K562 (cell line): Measurements from ENCODE around the gene PPP3CA. TPM values are rescaled to one million over a fixed set of nuclear protein-coding genes. Genes with fewer than 3 reads are reported as not detected.

Experiments used
- ATAC-seq: fragments of 200-7000 bp; cut with Tn5 transposase; 3 replicates; pipeline ENCODE4 v1.9.1; 2020; ENCODE audit warnings: moderate library complexity
- BruUV-seq: library from RNA; stranded (reverse); fragments of 400-500 nt; replicated peaks from 2 replicates; lab custom pipeline; 2021; lab: Mats Ljungman, UMichigan
- CTCF ChIA-PET: fragments of 300-600 bp; formaldehyde crosslinking; extraction: SDS; loops from one replicate; lab custom pipeline; 2021; ENCODE audit warnings: low intra/inter-chr PET ratio; lab: Yijun Ruan, JAX
- POLR2A ChIA-PET: fragments of 300-600, 350-650 bp; sonication (Branson Sonifier 250); formaldehyde crosslinking; extraction: SDS; loops from one replicate; lab custom pipeline; 2021; ENCODE audit warnings: antibody characterized with exemption, inconsistent platforms; lab: Yijun Ruan, JAX
- DNase-seq, 4 experiments: peaks; one replicate each; pipeline versions ENCODE4 v3.0.0 to v3.0.0-alpha.2; 2011 to 2018; ENCODE audit warnings: low spot score in 3 of 4, mixed read lengths in 3 of 4; ENCODE audit errors: extremely low read depth in 1 of 4
- FAIRE-seq: peaks from 2 replicates; lab custom pipeline; 2011; peaks lifted over from hg19 to GRCh38; lab: Jason Lieb, UNC
- H2AFZ ChIP-seq: 2 replicates; pipeline ENCODE4 v1.6.0; 2011; ENCODE audit warnings: low read depth, low read length, control low read depth, inconsistent platforms
- H3K27ac ChIP-seq: fragments of 200-600 bp; 3 replicates; pipeline ENCODE4 v1.8.0; 2011; ENCODE audit warnings: low read depth, mild to moderate bottlenecking, control low read depth, inconsistent platforms, low read length, moderate library complexity, mixed read lengths; ENCODE audit errors: extremely low read depth
- H3K27me3 ChIP-seq, 2 experiments: fragments of 300-600 bp in 1 of 2; 2 replicates in 1 of 2; 3 replicates in 1 of 2; pipeline versions ENCODE4 v1.6.0 to v1.8.0; 2011; ENCODE audit warnings: inconsistent platforms in 2 of 2, low read length in 2 of 2, mild to moderate bottlenecking in 1 of 2, mixed read lengths in 1 of 2, moderate library complexity in 1 of 2; ENCODE audit not compliant: control insufficient read depth in 2 of 2, insufficient read depth in 2 of 2
- H3K36me3 ChIP-seq: fragments of 300-600 bp; 3 replicates; pipeline ENCODE4 v1.8.0; 2011; ENCODE audit warnings: mild to moderate bottlenecking, low read length, inconsistent platforms; ENCODE audit not compliant: control insufficient read depth, insufficient read depth
- H3K4me1 ChIP-seq, 2 experiments: fragments of 200-600 bp in 1 of 2; replicated peaks in 1 of 2; 2 replicates in 1 of 2; 3 replicates in 1 of 2; pipeline versions ENCODE4 v1.5.1 to v1.8.0; 2011; ENCODE audit warnings: inconsistent platforms in 2 of 2, low read length in 2 of 2, mild to moderate bottlenecking in 1 of 2, mixed read lengths in 1 of 2, moderate library complexity in 1 of 2; ENCODE audit not compliant: control insufficient read depth in 2 of 2, insufficient read depth in 2 of 2
- H3K4me2 ChIP-seq: 2 replicates; pipeline ENCODE4 v1.6.1; 2011; ENCODE audit warnings: low read length, control low read depth, inconsistent platforms, mixed read lengths; ENCODE audit not compliant: insufficient read depth
- H3K4me3 ChIP-seq: fragments of 200-600 bp; sonication (generic), shearing (Covaris generic); 2 replicates; pipeline ENCODE4 v1.5.1; 2016; ENCODE audit warnings: control low read depth, inconsistent platforms
- H3K79me2 ChIP-seq: fragments of 200-600 bp; 3 replicates; pipeline ENCODE4 v1.8.0; 2011; ENCODE audit warnings: low read length, inconsistent platforms; ENCODE audit not compliant: control insufficient read depth, insufficient read depth
- H3K9ac ChIP-seq, 2 experiments: 2 replicates each; pipeline versions ENCODE4 v1.6.0 to v1.6.1; 2011; ENCODE audit warnings: low read depth in 2 of 2, low read length in 2 of 2, control low read depth in 1 of 2, inconsistent platforms in 1 of 2, mild to moderate bottlenecking in 1 of 2, mixed read lengths in 1 of 2; ENCODE audit not compliant: insufficient read depth in 1 of 2
- H3K9me1 ChIP-seq: one replicate; pipeline ENCODE4 v1.6.0; 2011; ENCODE audit warnings: inconsistent platforms, mild to moderate bottlenecking, low read length, moderate library complexity; ENCODE audit not compliant: control insufficient read depth, insufficient read depth
- H3K9me3 ChIP-seq: replicated peaks from 2 replicates; pipeline ENCODE4 v1.5.1; 2011; ENCODE audit warnings: low read depth, low read length, inconsistent platforms; ENCODE audit not compliant: control insufficient read depth, insufficient read depth
- H4K20me1 ChIP-seq: replicated peaks from 2 replicates; pipeline ENCODE4 v1.6.1; 2011; ENCODE audit warnings: low read length, inconsistent platforms, mixed read lengths; ENCODE audit not compliant: control insufficient read depth, insufficient read depth
- ESRRB ChIP-seq: fragments of 250-450 bp; sonication (Bioruptor Pico); IDR thresholded peaks from 2 replicates; pipeline ENCODE4 v1.5.0; 2020; ENCODE audit warnings: mild to moderate bottlenecking, moderate library complexity, borderline replicate concordance
- PHB ChIP-seq: fragments of 250-450 bp; sonication (Bioruptor Pico); IDR thresholded peaks from 2 replicates; pipeline ENCODE4 v1.5.0; 2021
- PHB2 ChIP-seq: fragments of 450-650 bp; IDR thresholded peaks from 2 replicates; pipeline ENCODE4 v1.6.1; 2017; ENCODE audit warnings: low read depth
- TCF7L2 ChIP-seq: fragments of 150-350 bp; IDR thresholded peaks from 2 replicates; pipeline ENCODE4 v1.6.1; 2016; ENCODE audit warnings: low read depth, mild to moderate bottlenecking, low read length, moderate library complexity
- ZNF143 ChIP-seq: sonication (generic); formaldehyde crosslinking; IDR thresholded peaks from 2 replicates; pipeline ENCODE4 v1.9.0; 2022; ENCODE audit warnings: mild to moderate bottlenecking, missing genetic modification reagents
- WGBS: fragments of 100-300 bp; shearing (Covaris generic); methylation state at CpG from one replicate; pipeline ENCODE4 v1.1.6; 2016; ENCODE audit warnings: low coverage, mixed read lengths; ENCODE audit not compliant: insufficient coverage; ENCODE audit errors: missing lambda C conversion rate; 5-methylcytosine and 5-hydroxymethylcytosine counted together
- in situ Hi-C: fragments of 300-500 bp; cut with MboI; formaldehyde crosslinking; loops from 4 replicates; pipeline ENCODE4 v1.15.0; 2018; ENCODE audit warnings: inconsistent platforms, mixed read lengths
- intact Hi-C: fragments of 100-400 bp; cut with micrococcal nuclease; formaldehyde crosslinking; loops from 2 replicates; pipeline ENCODE4 v1.14.2; 2022
- polyA plus RNA-seq, 8 experiments: library from polyadenylated mRNA; depleted of rRNA in 4 of 8; stranded (reverse) in 5 of 8; unstranded in 3 of 8; fragments of >200 nt; fragmentation: Nextera tagmentation in 2 of 8; fragmentation: Illumina TruSeq in 1 of 8; extraction: Ambion mirVana in 2 of 8; extraction: Trizol in 1 of 8; gene quantifications; 2 replicates each; pipeline versions ENCODE4 v1.2.1 to v1.2.3, GENCODE V29; 2011 to 2014; ENCODE audit warnings: inconsistent platforms in 1 of 8, missing spikeins in 1 of 8
- total RNA-seq, 7 experiments: library from RNA; depleted of rRNA in 6 of 7; stranded (reverse); fragments of >200 nt in 6 of 7; fragmentation: Illumina TruSeq in 2 of 7; extraction: Trizol in 2 of 7; gene quantifications; 2 replicates each; pipeline versions ENCODE4 v1.2.1 to v1.2.3, GENCODE V29; 2011 to 2021; ENCODE audit warnings: low replicate concordance in 1 of 7
- TF ChIP-seq, protein P1 (sequence below): fragments of 200-800 bp; sonication (Bioruptor generic); IDR thresholded peaks from 2 replicates; pipeline ENCODE4 v1.6.1; 2016; ENCODE audit warnings: missing genetic modification characterization, missing compliant biosample characterization

PPP3CA gene
- total and polyA plus RNA-seq, 9 of the 15 experiments (the other 6 are each of a cell fraction or from before 2014, with no cell fraction given), result 0.94 to 3.2 (median 1.6) TPM

DNA sequence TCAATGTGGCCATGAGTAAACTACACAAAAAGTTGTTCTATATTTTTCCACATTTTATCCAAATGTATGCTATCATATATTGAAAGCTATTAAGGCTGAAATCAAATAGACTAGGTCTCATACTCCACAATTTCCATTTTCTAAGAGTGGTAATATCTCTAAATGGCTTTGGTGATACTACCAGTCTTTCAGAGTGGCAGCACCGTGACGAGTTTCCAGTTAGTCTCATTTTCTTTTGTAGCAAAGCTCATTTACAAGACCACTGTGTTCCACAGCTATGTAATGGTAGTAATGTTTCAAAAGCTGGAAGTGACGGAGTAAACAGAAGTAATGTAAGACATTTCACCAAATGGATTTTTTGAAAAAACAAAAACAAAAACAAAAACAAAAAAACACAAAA, 228.2 kb downstream of the PPP3CA start (continued):
- no peak for TF ChIP-seq PHB (CRISPR knock-in tag)

DNA sequence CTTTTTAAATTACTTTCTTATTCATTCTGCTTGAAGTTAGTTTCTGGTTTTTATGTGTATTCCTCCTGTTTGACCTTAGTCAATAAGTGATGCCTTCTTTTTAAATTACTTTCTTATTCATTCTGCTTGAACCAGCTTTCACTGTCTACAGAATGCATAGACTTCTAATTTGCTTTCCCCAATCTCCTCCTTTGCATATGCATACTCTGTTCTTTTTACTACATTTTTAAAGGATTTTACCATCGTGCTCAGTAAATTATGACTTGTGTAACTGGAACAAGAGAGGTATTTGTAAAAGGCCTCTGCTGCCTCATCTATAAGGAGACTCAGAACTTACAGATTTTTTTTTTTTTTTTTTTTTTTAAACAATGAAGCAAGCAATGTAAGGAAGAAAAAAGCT, 228.7 kb downstream of the PPP3CA start:
- Histone ChIP-seq H3K79me2 (no peaks in the 10 kb centered on the region), H3K9ac (no peak overlapping the region), H3K4me1 (no peaks in the 10 kb centered on the region), H3K27me3 (no peaks in the 10 kb centered on the region), H3K9me1 (no peaks in the 10 kb centered on the region), H3K4me3 (no peak overlapping the region), H3K9me3 (peaks cover 3% of the 10 kb centered on the region; the same call in 1 of the 2 replicates), H3K27ac (no peak overlapping the region), H3K4me2 (no peak overlapping the region), H2AFZ (no peak overlapping the region), H3K36me3 (no peaks in the 10 kb centered on the region), H4K20me1 (no peaks in the 10 kb centered on the region)
- WGBS, result 0% methylated on average over 1 of the region's 1 CpG
- CTCF ChIA-PET, result no interaction called here
- DNase-seq, result no peak
- in situ Hi-C loops, result no loop called here
- BruUV-seq, result no TSS peak
- ATAC-seq, result no peak
- FAIRE-seq, result no peak
- intact Hi-C loops, result no loop called here
- TF ChIP-seq TCF7L2, result no peak
- no peak for TF ChIP-seq ESRRB
- POLR2A ChIA-PET, result no interaction called here

DNA sequence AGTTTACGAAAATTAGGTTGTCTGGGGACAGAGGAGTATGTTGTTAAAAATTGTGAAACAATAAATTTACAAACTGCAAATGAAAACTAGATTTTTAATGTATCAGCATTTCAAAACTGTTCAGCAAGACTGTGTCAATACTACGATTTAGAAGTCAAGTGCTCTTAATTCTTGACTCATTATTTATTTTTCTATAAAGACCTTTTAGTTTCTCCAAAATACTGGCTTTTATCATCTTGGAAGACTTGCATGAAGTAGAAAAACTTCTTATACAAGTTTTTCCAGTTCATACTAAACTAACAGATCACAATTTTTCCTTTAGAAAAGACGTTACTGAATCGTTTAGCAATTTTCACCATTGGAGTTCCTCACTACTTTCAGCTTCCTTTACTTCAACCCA, 231.4 kb downstream of the PPP3CA start:
- no peak overlapping the region for H3K27ac ChIP-seq
- TF ChIP-seq PHB2 (no peak), ZNF143 (CRISPR knock-in tag) (no peak)
- TF ChIP-seq, protein P1, sequence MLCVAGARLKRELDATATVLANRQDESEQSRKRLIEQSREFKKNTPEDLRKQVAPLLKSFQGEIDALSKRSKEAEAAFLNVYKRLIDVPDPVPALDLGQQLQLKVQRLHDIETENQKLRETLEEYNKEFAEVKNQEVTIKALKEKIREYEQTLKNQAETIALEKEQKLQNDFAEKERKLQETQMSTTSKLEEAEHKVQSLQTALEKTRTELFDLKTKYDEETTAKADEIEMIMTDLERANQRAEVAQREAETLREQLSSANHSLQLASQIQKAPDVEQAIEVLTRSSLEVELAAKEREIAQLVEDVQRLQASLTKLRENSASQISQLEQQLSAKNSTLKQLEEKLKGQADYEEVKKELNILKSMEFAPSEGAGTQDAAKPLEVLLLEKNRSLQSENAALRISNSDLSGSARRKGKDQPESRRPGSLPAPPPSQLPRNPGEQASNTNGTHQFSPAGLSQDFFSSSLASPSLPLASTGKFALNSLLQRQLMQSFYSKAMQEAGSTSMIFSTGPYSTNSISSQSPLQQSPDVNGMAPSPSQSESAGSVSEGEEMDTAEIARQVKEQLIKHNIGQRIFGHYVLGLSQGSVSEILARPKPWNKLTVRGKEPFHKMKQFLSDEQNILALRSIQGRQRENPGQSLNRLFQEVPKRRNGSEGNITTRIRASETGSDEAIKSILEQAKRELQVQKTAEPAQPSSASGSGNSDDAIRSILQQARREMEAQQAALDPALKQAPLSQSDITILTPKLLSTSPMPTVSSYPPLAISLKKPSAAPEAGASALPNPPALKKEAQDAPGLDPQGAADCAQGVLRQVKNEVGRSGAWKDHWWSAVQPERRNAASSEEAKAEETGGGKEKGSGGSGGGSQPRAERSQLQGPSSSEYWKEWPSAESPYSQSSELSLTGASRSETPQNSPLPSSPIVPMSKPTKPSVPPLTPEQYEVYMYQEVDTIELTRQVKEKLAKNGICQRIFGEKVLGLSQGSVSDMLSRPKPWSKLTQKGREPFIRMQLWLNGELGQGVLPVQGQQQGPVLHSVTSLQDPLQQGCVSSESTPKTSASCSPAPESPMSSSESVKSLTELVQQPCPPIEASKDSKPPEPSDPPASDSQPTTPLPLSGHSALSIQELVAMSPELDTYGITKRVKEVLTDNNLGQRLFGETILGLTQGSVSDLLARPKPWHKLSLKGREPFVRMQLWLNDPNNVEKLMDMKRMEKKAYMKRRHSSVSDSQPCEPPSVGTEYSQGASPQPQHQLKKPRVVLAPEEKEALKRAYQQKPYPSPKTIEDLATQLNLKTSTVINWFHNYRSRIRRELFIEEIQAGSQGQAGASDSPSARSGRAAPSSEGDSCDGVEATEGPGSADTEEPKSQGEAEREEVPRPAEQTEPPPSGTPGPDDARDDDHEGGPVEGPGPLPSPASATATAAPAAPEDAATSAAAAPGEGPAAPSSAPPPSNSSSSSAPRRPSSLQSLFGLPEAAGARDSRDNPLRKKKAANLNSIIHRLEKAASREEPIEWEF, result no peak

More for the DNA sequence above, 231.4 kb downstream of the PPP3CA start:
- BruUV-seq, result no TSS peak
- Histone ChIP-seq H3K27me3 (no peaks in the 10 kb centered on the region), H3K79me2 (no peaks in the 10 kb centered on the region), H3K4me2 (no peak overlapping the region), H3K4me1 (no peaks in the 10 kb centered on the region), H4K20me1 (no peaks in the 10 kb centered on the region), H2AFZ (no peak overlapping the region), H3K9me3 (peaks cover 3% of the 10 kb centered on the region; the same call in 1 of the 2 replicates), H3K9ac (no peak overlapping the region), H3K9me1 (no peaks in the 10 kb centered on the region), H3K36me3 (no peaks in the 10 kb centered on the region), H3K4me3 (no peak overlapping the region)
- ATAC-seq (no peak), FAIRE-seq (no peak), DNase-seq (no peak)
- CTCF ChIA-PET, result no interaction called here
- intact Hi-C loops, result no loop called here
- 2% methylated on average over 4 of the region's 4 CpGs for WGBS
- POLR2A ChIA-PET, result no interaction called here
- in situ Hi-C loops, result no loop called here
